Right ventricle myocardium inferior (tissue), 1 donor: Measurements from ENCODE around the gene CLDN15. TPM values are rescaled to one million over a fixed set of nuclear protein-coding genes. Genes with fewer than 3 reads are reported as not detected.
"Not testable (repeated sequence)": the region's sequence is repeated elsewhere in the genome, so short reads cannot be mapped to it uniquely, and the experiment has no call there.

Source experiments
- ATAC-seq: fragments of 200-7000 bp; cut with Tn5 transposase; one replicate; pipeline ENCODE4 v1.9.1; 2020; ENCODE audit warnings: mild to moderate bottlenecking, moderate library complexity
- DNase-seq: peaks from one replicate; pipeline ENCODE4 v3.0.0; 2021; ENCODE audit errors: missing footprints
- intact Hi-C: fragments of 100-400 bp; cut with DNase I; formaldehyde crosslinking; loops from one replicate; pipeline ENCODE4 v1.11.0; 2022
- long read RNA-seq: library from polyadenylated mRNA; unstranded; transcript quantifications from one replicate; pipeline ENCODE4 v2.0.0, GENCODE V29; 2021
- total RNA-seq: library from RNA; stranded (reverse); fragmentation: NEBNext Ultra II Directional; extraction: Animal tissue kit (Norgen Biotek cat#: 25700); gene quantifications from one replicate; pipeline ENCODE4 v1.2.1, GENCODE V29; 2021
- donor health status: DM: no; HTN: yes; CAD: no; lungs with severe emphysema.

The CLDN15 gene, protein sequence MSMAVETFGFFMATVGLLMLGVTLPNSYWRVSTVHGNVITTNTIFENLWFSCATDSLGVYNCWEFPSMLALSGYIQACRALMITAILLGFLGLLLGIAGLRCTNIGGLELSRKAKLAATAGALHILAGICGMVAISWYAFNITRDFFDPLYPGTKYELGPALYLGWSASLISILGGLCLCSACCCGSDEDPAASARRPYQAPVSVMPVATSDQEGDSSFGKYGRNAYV
- total RNA-seq = 2.5 TPM
- long read RNA-seq, partial matches to known transcripts = 0 of 2 reads
- long read RNA-seq, other reads (novel, unspliced or antisense) = 1 of 2 reads

- DNase-seq (peak; percentile 88), ATAC-seq (peak; percentile 84)
- intact Hi-C loops = no loop called here
These were observed at the start of gene CLDN15 for GRCh38 chr7:101237206-101238067. Gene CLDN15 (minus strand): TSS chr7:101237802. CDS start chr7:101237581, 221 bp downstream.

- DNase-seq = no peak
- ATAC-seq = no peak
- intact Hi-C loops = no loop called here
These were observed 49.4 kb upstream of the CLDN15 start for GRCh38 chr7:101287032-101287431.

DNA sequence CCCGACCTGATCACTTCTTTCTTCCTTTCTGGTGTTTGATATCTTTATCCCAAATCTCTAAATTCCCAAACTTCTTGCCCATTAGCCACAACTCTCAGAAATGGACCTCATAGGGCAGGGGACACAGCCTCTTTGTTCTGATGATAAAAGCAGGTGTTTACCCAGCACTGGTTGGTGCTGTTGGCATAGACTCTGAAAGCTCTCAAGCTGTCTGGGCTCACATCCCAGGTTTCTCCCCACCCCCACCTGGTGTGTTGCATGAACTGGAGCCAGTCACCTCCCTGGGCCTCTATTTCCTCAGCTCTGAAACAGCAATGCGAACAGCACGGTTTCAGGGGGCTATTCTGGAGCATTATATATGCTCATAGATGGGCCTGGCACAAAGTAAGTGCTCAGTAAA is 48.3 kb upstream of the CLDN15 start:
- not testable (repeated sequence) for DNase-seq
- peak; percentile 66 for ATAC-seq

GRCh38 chr7:101285171-101285570 is 47.6 kb upstream of the CLDN15 start:
- ATAC-seq (no peak), DNase-seq (no peak)
- intact Hi-C loops = no loop called here

More for the DNA sequence above, 48.3 kb upstream of the CLDN15 start:
- intact Hi-C loops = not testable (repeated sequence)

DNA sequence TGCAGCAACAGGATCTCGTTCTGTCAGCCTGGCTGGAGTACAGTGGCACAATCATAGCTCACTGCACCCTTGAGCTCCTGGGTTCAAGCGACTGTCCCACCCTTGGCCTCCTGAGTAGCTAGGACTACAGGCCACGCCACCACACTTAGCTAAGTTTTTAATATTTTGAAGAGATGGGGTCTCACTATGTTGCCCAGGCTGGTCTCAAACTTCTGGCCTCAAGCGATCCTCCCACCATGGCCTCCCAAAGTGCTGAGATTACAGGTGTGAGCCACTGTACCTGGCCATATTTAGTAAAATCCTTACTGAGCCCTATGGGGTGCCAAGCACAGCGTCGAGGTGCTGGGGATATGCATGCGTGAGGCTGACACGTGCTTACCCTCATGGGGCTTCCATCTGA is 43.3 kb upstream of the CLDN15 start:
- ATAC-seq, DNase-seq: not testable (repeated sequence)
- intact Hi-C loops = loop anchor here (5.0 kb wide), 1 partner anchor 89 kb away; no protein-coding TSS in a partner anchor

DNA sequence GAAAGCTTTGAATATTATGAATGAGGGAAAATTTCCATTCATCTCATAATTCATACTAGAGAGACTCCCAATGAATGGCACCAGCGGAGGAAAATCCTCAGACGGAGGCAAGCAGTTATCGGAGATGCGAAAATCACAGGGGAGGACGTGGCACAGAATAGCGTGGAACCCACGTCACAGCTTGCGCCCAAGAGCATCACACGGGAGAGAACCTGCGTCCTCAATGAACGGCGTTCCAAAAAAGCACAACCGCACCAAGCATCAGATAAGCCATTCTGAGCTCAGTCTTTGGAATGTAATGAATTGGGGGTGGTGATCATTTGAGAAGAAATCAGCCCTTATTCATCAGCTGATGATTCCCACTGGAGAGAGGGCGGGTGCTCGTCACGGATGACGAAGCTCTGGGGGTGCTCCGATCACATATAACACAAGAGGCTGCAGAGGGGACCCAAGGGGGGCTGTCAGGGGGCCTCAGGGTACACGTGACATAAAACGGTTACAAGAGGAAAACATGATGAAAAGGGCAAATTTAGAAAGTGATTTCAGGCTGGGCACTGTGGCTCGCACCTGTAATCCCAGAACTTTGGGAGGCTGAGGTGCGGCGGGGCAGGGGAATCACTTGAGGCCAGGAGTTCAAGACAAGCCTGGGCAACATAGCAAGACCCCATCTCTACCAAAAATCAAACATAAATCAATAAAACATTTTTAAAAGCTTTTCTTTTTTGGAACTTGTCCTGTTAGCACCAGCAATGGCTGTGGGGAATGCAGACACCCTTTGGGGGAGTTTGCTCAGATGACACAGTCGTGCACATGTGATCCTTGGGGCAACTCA is 41.1 kb upstream of the CLDN15 start:
- intact Hi-C loops = no loop called here
- no peak for ATAC-seq
- DNase-seq = no peak

GRCh38 chr7:101277155-101277554 is 39.6 kb upstream of the CLDN15 start:
- ATAC-seq (no peak), DNase-seq (no peak)
- intact Hi-C loops = no loop called here

DNA sequence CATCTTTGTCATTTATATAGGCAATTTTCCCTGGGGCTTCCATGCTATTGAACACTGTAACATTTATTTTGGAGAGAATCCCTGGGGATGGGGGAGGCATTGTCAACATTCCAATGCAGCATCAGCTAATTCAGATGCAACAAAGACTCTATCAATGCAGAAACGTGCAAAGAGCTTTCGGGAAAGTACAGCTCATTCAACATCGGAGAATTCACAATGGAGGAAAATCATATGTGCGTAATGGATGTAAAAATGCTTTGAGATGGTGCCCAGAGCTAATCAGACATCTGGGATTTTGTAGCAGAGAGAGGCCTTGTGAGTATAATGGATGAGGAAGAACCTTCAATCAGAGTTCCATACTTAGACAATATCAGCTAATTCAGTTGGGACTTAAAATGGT is 35.6 kb upstream of the CLDN15 start:
- intact Hi-C loops = no loop called here
- DNase-seq (no peak), ATAC-seq (no peak)

- ATAC-seq (no peak), DNase-seq (no peak)
- intact Hi-C loops = no loop called here
These were observed 33.4 kb upstream of the CLDN15 start for GRCh38 chr7:101271021-101271420.

GRCh38 chr7:101269664-101270063 is 32.1 kb upstream of the CLDN15 start:
- DNase-seq = no peak
- intact Hi-C loops = no loop called here

DNA sequence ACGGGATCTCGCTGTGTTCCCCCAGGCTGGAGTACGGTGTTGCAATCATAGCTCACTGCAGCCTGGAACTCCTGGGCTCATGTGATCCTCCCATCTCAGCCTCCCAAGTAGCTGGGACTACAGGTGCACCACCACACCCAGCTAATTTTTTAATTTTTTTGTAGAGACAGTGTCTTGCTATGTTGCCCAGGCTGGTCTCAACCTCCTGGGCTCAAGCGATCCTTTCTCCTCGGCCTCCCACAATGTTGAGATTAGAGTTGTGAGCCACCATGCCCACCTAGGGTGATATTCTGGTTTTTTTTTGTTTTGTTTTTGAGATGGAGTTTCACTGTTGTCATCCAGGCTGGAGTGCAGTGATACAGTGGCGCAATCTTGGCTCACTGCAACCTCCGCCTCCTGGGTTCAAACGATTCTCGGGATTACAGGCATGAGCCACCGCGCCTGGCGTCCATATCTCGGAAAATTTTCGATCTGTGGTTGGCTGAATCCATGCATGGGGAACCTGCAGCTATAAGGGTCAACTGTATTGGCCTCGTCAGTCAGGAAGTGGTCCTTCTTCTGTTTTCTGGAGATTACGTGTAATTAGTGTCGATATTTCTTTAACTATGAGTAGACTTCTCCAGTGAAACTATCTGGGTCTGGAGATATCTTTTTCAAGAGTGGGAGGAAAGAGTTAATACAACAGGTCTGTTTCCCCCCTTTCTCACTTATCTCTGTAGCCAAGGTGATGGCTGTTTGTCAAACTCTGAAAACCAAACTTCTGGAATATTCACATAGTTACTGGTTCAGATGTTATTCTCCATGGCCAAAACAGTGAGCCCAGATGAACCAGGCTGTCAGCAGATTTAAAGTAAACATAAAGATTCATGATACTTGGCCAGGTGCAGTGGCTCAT is 28.3 kb upstream of the CLDN15 start:
- DNase-seq (no peak), ATAC-seq (no peak)
- intact Hi-C loops = no loop called here

More at GRCh38 chr7:101269664-101270063, 32.1 kb upstream of the CLDN15 start:
- ATAC-seq = no peak

GRCh38 chr7:101264102-101264706 is 26.6 kb upstream of the CLDN15 start:
- intact Hi-C loops, DNase-seq: not testable (repeated sequence)
- ATAC-seq = peak; percentile 83

DNA sequence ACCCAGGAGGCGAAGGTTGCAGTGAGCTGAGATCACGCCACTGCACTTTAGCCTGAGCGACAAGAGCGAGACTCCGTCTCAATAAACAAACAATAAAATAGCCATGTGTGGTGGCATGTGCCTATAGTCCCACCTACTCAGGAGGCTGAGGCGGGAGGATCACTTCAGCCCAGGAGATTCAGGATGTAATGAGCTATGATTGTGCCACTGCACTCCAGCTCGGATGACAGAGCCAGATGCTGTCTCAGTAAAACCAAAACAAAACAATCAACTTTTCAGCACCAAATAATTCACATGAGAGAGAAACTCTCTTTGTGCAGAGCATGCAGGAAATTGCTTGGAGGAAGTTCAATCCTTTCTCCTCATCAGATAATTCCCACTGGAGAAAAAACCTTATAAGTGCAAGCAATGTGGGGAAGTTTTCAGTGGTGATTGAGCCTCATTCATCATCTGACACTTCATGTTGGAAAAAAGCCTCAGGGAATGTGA is 20.7 kb upstream of the CLDN15 start:
- no peak for ATAC-seq
- no peak for DNase-seq
- intact Hi-C loops = no loop called here

- intact Hi-C loops = no loop called here
- DNase-seq (no peak), ATAC-seq (no peak)
These were observed 18.2 kb upstream of the CLDN15 start for GRCh38 chr7:101255796-101256195.

DNA sequence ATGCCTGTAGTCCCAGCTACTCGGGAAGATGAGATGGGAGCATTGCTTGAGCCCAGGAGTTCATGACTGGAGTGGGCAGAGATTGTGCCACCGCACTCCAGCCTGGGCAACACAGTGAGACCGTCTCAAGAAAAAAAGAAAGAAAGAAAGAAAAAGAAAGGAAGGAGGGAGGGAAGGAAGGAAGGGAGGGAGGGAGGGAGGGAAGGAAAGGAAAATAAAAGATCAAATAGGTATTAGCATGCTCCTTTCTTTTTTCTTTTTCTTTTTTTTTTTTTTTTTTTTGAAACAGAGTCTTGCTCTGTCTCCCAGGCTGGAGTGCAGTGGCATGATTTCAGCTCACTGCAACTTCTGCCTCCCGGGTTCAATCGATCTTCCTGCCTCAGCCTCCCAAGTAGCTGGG is 15.6 kb upstream of the CLDN15 start:
- intact Hi-C loops, ATAC-seq, DNase-seq: not testable (repeated sequence)

GRCh38 chr7:101251871-101252659 is 14.5 kb upstream of the CLDN15 start:
- DNase-seq (peak; percentile 98), ATAC-seq (peak; percentile 100)
- intact Hi-C loops = no loop called here

DNA sequence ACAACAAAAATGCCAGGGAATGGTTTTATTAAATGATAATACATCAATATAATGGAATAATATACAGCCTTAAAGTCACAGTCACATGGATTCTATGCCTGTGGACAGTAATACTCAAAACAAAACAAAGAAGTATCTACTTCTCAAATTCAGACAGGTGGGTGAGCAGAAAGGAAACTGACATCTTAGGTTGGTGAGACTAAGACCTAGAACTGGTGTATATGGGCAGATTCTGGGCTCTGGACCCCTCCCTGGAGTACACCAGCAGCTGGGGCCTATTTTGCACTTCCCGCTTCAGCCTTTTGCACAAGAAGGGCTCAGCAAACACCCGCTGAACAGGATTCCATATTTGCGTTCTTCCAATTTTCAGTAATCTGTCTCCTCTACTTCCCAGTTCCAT is 12.7 kb upstream of the CLDN15 start:
- intact Hi-C loops = no loop called here
- no peak for DNase-seq
- ATAC-seq = no peak
